NCI-H1105 treated with DMSO at 0.1 percent for 48 hours (cell line): Measurements from ENCODE around the gene SLC38A10.
A peak's percentile ranks its signal among the peaks of the same experiment; 100 is the strongest.

Experiments
- DNase-seq: peaks from one replicate; lab custom pipeline; 2025; lab: John Stamatoyannopoulos, UW

The SLC38A10 gene

DNA sequence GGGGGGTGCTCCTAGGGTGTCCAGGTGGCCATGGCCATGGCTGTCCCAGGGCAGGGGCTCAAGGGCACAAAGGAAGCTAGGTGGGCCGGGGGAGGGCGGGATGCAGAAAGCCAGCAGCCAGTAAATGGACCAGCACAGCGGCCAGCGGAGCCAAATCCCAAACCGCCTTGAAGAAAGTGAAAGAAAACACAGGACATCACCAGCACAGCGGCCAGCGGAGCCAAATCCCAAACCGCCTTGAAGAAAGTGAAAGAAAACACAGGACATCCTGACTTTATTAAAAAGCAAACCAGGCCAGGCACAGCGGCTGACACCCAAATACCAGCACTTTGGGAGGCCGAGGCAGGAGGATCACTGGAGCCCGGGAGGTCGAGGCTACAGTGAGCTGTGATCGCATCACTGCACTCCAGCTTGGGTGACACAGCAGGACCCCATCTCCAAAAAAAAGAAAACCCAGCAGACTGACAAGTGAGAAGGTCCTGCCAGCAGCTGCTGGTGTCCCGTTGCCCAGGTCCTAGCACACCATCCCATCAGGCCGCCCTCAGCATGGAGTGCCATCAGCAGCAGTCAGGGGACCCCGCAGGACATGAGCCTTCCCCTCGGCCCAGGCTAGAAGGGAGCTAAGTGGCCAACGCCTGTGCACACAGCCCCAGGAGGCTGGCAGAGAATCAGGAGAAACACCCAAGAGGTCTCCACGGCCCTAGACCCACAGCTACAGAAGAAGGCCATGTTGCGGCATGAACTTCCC is 17.0 kb downstream of the SLC38A10 start:
- DNase-seq, result no peak

DNA sequence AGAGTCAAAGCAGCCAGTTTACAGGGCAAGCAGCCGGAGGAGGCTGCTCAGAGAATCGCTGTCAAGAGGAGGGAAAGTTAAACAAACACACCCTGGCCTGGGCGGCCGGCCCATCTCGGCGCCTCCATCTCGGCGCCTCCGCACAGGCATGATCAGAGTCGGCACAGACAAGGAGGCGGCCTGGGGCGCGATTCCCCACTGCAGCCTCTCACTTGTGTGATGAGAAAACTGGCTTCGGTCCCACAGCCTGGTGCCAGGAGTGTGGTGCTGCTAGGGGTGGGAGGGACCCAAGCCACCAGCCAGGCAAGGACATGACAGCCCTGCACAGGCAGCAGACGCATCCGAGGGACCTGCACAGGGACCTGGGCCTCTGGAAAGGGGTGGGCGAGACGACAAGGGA is 17.7 kb downstream of the SLC38A10 start:
- peak; percentile 89 for DNase-seq

DNA sequence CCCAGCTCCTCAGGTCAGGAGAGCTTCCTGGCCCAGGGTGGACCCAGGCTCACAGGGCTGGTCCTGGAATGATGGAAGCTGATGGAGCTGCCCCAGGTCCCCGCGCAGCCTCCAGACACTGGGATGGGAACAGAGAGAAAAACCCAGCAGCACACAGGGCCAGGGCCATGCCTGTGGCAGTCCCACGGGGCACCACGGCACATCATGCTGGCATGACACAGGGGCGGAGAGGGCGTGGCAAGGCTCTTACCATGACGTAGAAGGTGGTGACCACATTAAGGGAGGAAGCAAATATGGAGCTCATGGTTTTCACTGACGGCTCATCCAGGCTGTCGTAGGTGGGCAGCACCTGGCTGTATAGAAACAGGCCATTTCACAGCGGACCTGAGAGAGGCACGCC is 18.3 kb downstream of the SLC38A10 start:
- DNase-seq, result no peak

DNA sequence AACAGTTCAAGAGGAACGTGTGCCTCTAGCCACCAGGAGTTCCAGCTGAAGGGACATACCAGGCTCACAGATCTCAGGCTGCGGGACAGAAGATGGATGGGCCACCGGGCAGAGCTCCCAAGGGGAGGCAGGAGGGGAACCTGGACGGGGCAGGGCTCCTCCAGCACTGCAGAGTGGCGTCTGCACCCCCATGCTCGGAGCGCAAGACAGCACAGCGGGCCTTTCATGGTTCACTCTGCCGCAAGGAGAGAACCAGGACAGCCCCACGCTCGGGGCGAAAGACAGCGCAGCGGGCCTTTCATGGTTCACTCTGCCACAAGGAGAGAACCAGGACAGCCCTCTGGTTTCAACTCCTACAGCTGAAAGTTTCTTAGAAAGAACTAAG is 20.6 kb downstream of the SLC38A10 start:
- DNase-seq, result no peak

GRCh38 chr17:81273698-81274470 is 21.2 kb downstream of the SLC38A10 start:
- DNase-seq, result no peak

GRCh38 chr17:81272616-81273015 is 22.5 kb downstream of the SLC38A10 start:
- no peak for DNase-seq

DNA sequence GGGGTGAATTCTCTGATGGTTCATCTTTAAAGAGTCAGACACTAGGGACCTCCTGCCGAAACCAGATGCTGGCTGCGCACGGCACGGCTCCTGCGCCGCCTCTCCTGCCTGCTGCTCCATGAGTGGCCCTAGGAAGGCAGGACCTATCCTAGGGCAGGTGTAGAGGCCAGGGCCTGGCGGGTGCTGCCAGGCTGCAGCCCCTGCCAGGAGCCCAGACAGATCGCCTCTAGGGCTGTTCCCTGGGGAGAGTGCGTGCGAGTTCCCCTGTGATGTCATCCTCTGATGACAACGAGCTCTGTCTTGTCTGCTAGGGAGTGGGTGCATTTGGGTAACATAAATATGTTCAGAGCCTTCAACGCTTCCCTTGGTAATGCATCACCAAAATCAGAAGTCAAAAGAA is 23.9 kb downstream of the SLC38A10 start:
- DNase-seq, result no peak

DNA sequence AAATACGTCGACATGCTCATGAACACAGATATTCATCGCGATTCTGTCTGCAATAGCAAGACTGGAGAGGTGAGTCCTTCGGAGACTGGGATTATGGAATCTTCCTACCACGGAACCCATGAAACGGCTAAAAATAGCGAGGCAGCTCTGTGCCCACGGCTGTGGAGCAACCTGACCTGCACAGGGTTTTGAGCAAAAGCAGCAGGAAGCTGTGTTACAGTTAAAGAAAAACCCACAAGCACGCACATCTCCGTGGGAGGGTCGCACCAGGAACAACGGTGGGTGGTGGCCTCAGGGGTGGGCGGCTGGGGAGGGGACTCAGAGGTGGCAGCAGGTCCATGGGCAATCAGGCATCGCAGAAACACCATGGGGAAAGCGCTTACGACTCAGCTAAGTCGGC is 24.8 kb downstream of the SLC38A10 start:
- no peak for DNase-seq

- no peak for DNase-seq
Observed at GRCh38 chr17:81267390-81268067, 27.6 kb downstream of the SLC38A10 start.

- DNase-seq, result no peak
Observed at GRCh38 chr17:81265576-81265975, 29.5 kb downstream of the SLC38A10 start.

GRCh38 chr17:81264640-81265039 is 30.5 kb downstream of the SLC38A10 start:
- DNase-seq, result no peak

GRCh38 chr17:81263371-81264181 is 31.5 kb downstream of the SLC38A10 start:
- no peak for DNase-seq

GRCh38 chr17:81261582-81262336 is 33.3 kb downstream of the SLC38A10 start:
- no peak for DNase-seq

DNA sequence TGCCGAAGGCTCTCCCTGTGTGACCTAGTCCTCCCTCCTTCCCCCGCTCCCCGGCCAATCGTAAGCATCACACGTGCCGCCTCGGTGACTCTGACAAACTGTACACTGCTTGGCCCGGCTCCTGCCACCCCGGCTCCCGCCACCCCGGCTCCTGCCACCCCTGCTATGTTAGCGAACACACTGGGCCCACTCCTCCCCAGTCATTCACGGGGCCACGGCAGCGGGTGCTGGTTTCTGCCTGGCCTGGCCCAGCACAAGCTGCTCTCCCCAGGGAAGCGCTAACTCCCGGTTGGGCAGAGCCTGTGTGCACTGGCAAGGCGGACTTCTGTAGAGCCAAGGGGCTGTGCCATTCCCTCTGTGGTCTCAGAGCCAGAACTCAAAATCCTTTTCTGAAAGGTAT is 34.0 kb downstream of the SLC38A10 start:
- DNase-seq, result no peak

GRCh38 chr17:81260641-81261040 is 34.5 kb downstream of the SLC38A10 start:
- no peak for DNase-seq

GRCh38 chr17:81260171-81260570 is 34.9 kb downstream of the SLC38A10 start:
- DNase-seq, result no peak

- no peak for DNase-seq
Observed at GRCh38 chr17:81259058-81259605, 36.0 kb downstream of the SLC38A10 start.

DNA sequence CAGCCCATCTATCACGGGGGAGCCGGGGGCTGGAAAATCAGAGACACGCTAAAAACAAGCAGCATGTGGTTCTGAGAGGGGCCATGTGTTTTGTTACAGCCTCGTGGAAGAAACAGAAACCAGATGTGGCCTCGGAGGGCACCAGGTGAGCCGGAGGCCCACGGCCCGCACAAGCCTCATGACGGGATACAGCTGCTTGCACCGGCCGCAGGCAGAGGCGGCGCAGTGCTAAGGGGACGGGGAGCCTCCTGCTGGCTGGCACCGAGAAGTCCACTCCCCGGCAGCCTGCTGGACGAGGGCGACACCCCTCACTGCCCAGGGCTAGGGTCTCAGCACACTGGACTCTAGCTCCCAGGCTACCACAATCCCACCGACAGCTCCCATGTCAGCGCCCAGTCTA is 36.8 kb downstream of the SLC38A10 start:
- DNase-seq, result no peak

- DNase-seq, result no peak
Observed at GRCh38 chr17:81257533-81257932, 37.6 kb downstream of the SLC38A10 start.

DNA sequence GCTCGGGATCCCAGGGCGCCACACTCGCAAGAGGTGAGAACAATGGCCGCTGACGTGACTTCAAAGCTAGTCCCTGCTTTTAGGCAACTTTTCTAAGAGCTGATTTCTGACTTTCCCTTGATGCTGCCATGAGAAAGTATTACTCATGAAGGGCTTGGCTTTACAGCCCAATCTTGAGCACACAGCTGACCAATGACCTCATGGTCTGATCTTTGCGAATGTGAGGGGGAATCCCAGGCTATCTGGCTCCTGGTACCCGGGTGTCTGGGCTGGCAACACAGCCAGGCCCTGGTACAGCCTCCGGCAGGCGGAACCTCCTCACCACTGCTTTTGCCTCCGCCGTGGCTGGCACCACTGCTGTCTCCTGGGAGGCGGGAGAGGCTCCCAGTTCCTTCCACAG is 38.5 kb downstream of the SLC38A10 start:
- no peak for DNase-seq
